NCI-H2029 treated with DMSO at 0.1 percent for 48 hours (cell line): ENCODE data around the gene OTOG.

Experiments
- DNase-seq: peaks from one replicate; lab custom pipeline; 2025; lab: John Stamatoyannopoulos, UW

OTOG gene

DNA sequence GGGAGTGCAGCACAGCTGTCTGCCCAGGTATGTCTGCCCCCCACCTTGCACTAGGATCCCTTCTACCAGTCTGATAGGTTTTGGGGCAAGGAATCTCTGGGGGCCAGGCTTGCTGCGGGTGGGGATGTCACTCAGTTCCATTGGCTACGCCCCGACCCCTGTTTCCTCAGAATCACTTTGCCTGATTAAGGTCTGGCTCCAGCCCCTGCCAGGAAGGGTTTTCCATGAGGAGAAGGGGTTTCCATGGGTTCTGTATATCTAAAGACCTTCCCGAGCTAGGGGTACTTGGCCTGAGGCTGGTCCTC lies 14.0 kb downstream of the OTOG start:
- no peak for DNase-seq

DNA sequence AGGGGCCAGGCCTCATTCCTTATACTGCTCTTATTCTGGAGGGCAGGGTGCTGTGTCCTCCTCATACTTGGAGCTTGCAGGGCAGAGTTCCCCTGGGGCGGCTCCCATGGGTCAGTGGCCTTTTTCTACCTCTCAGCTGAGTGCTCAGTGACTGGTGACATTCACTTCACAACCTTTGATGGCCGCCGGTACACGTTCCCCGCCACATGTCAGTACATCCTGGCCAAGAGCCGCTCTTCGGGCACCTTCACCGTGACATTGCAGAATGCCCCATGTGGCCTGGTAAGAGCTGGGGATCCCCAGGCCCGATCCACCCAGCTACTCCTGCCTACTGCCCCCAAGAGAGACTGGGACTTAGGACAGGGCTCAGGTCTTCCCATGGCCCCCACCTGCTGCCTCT lies 14.5 kb downstream of the OTOG start:
- DNase-seq: no peak

DNA sequence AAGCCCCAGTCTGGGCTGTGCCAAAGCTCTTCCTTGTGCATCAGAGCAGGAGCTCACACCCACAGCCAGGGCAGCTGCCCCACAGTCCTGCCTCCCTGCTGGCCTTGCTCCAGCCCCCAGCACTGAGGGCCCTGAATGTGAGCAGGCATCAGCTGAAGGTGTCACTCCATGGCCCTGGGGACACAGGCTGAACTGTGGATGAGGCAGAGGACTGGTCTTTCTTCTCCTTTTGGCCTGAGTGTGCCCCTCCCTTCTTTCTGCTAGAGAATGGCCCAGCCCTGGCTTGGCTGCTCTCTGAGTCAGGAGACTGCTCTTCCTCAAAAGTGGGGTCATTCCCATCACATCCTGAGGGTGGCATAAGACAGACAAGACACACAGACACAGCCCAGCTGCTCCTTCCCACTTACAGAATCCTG lies 16.2 kb downstream of the OTOG start:
- no peak for DNase-seq

DNA sequence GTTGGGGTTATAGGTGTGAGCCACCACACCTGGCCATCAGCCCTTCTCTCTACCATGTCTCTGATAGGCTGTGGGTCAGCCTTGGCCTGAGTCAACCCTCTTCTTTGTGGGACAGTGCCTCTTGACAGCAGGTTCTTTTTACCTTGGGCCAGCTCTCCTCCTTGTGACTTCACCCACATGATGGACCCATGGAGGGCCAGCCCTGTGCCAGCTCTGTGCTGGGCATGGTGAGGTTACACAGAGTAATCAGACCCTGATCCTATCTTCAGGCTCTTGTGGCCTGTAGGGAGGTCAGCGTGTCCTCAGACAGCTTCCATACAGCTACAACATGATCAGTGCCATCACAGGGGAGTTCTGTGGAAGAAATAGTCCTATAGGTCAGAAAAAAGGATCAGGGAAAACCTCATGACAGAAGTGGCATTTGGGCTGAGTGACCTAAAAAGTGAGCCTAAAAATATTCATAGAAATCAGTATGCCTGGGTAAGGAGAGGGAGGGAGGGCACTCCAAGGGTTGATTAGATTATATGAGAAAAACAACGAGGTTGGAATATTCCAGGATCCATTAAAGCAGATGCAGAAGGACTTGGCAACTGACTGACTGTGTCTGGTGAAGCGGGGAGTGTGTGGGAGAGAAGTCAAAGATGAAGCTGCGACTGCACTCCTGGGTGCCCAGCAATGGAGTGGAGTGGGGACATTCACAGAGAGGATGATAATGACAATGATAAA lies 17.1 kb downstream of the OTOG start:
- DNase-seq: no peak

DNA sequence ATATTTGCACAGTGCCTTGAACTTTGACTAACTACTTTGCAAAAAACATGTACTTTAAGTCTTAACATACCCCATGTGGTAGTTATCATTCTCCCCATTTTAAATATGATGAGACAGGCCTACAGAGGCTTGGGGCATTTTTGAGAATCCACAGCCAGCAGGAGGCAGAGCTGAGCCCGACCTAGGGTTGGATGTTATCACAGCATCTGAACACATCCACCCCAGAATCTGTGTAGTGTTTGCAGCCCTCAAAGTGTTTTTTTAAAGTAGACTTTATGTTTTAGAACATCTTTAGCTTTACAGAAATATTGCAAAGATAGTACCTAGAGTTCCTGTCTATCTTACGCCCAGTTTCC lies 17.6 kb downstream of the OTOG start:
- DNase-seq: no peak

DNA sequence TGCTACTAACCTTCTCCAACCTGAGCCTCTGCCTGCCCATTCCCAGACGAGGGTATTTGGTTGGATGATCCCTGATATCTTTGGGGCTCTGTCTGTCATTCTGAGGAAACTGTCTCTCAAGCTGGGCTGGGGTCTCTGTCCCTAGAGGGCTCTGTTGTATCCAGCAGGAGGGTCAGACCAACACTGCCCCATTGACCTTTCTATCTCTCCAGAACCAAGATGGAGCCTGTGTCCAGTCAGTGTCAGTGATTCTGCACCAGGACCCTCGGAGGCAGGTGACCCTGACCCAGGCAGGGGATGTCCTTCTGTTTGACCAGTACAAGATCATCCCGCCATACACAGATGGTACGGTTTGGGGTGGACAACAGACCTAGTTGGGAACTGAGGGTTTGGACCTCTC lies 21.9 kb downstream of the OTOG start:
- DNase-seq: no peak

DNA sequence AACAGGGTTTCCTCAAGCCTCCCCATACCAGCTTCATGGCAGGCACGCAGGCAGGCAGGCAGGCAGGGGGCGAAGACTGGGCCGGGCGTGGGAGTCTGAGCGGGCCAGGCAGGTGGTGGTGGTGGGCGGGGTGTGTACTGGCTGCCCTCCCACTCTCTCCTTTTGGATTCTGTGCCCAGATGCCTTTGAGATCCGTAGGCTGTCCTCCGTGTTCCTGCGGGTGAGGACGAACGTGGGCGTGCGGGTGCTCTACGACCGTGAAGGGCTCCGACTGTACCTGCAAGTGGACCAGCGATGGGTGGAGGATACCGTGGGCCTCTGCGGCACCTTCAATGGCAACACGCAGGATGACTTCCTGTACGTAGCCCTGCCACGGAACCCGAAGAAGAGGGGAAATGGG lies 23.0 kb downstream of the OTOG start:
- no peak for DNase-seq

DNA sequence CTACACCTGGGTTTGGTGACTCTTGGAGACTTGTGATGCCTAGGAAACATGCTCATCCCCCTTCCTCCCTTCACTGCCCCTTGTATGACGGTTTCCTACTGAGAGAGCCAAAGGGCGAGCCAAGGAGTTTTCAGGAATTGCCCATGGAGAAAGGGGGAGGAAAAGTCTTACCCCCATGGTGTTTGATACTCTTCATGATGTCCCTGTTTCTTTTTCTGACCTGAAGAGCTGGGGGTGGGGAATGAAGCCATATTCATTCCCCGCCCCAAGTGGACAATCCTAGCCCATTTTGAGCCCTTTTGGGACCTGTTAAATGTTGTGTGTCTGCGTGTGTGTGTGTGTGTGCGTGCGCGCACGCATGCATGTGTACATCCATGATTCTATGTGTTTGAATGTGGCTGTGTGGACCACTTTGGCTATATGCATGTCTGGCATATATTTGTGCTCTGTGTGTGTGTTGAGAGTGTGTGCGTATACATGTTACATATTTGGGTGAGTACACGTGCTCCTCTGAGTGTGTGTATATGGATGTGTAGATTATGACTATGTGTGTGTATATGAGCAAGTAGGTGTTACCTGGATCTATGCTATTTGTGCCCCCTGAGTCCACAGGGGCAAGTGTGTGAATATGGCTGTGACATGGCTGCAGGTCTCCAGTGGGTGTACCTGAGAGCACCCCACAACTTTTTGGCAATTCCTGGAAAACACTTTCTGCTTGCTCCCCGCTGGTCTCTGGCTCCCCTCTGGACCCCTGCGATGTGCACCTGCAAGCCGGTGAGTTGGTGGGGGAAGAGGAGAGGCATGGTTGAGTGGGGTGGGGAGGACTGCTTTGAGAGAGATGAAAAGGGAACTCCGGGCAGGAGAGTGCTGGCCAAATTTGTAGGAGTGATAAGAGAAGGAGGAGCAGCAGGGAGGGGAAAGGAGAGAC lies 24.6 kb downstream of the OTOG start:
- DNase-seq: no peak

DNA sequence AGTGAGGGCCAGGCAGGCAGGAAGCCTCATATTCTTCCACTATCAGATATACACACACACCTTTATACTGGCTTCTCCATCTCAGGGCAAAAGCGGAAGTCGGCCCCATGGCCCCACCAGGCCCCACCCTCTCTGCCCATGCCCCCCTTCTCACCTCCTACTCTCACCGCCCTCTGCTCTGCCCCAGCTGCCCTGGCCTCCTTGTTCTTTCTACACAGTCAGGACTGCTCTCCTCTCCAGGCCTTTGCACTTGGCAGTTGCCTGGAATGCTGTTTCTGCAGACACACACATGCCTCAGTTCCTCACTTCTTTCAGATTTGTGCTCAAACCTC lies 25.3 kb downstream of the OTOG start:
- DNase-seq: no peak

DNA sequence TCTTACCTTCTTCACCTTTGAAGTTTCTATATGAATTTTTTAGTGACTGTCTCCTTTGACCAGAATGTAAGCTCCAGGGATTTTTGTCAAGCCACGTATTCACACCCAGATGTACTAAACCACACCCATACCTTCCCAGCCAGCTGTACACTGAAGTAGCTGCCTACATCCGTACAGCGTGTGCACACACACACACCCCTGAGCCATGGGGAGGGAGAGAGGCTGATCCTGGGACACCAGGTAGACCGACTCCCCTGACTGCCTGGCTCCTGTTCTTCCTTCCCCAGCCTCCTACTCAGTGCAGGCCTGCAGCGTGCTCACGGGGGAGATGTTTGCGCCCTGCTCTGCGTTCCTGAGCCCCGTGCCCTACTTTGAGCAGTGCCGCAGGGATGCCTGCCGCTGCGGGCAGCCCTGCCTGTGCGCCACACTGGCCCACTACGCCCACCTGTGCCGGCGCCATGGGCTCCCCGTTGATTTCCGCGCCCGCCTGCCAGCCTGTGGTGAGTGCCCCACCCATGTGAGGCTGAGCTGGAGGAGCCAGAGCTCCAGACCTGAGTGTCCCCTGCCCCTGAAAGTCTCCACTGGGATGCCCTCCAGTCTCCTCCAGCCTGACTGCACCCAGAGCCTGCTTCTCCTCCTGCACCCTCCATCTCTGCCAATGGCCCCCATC lies 25.9 kb downstream of the OTOG start:
- no peak for DNase-seq

DNA sequence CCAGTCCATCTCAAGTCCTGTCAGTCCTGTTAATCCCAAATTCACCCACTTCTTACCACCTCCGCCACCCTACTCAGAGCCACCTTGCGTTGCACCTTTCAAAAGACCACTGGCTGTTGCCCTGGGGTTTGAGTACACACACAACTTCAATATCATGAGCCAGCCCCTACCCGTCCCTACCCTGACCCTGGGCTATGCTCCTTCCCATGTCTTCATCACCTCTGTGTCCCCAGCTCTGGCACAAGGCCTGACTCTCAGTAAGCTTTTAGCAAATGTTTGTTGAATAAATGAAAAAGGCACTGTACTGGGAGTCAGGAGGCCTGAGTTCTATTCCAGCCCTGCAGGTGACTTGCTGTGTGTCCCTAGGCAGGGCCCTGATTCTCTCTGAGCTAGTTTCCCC lies 26.5 kb downstream of the OTOG start:
- no peak for DNase-seq

DNA sequence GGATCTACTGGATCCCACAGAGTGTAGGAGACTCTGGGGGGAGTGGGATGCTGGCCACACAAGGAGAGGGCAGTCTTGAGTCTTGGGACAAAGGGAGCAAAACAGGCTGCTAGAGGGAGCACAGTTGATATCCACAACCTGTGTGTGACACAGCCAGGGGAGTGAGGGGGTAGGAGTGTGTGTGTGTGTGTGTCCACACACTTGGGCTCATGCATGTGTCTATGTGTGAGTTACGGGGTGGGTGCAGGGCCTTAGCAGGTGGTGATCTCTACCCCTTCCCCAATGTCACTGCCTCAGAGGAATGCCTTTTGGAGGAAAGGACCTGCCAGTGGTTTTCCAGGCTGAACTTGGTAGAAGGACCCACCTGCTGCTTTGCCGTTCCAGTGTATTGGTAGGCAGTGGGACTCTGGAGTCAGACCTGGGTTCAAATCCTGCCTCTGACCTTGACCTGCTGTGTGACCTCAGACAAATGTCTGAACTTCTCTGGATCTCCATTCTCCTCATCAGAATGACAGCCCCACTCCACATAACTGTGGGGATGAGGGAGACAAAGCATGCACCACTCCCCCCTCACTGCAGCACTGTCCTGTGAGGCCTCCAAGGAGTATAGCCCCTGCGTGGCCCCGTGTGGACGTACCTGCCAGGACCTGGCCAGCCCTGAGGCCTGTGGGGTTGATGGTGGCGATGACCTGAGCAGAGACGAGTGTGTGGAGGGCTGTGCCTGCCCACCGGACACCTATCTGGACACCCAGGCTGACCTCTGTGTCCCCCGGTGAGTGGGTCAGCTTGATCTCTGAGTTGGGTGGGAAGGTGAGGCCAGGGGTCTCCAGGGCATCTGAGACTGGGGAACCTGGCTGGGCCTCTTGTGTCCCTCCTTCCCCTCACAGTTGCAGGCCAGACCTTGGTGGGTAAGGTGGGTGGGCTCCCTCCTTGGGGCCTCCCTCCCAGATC lies 27.4 kb downstream of the OTOG start:
- DNase-seq: no peak

DNA sequence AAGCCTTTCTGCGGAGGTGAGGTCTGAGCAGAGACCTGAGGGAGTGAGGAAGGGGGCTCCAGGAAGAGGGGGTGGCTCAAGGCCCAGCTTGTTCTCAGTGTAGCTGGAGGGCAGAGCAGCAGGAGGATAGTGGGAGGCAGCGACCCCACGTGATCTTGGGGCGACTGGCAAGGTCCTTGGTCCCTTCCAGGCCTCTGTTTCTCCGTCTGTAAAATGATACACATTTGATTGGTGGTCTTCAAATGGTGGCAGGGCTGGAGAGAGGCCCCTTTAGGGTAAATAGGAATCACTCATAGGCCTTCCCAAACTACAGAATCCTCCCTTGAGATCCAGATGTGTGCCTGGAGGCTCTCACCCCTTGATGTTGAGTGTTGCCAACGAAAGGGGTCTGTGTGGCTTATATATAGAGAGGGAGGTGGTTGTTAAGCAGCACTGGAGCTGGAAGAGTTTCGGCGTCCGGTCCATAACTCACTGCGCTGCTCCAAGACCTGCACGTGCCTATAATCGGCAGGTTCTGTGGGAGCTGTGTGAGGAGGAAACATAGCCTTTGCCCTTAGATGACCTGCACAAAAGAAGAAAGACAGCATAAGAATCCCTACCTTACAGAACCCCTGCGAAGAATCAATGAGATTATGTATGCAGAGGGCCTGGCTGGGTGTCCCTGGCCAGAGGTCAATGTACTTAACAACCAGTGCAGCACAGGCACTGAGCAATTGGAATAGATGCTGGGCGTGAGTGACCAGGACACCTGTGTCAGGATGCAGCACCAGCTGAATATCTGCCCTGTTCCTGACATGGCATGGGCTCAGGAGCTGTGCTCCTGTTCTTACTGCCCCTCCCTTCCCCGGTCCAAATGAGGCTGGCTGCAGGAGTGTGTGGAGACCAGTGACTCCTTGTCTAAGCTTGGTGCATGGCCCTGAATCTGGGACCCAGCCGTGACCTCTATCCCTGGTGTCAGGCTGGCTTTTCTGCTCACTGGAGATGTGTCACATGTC lies 28.7 kb downstream of the OTOG start:
- no peak for DNase-seq

DNA sequence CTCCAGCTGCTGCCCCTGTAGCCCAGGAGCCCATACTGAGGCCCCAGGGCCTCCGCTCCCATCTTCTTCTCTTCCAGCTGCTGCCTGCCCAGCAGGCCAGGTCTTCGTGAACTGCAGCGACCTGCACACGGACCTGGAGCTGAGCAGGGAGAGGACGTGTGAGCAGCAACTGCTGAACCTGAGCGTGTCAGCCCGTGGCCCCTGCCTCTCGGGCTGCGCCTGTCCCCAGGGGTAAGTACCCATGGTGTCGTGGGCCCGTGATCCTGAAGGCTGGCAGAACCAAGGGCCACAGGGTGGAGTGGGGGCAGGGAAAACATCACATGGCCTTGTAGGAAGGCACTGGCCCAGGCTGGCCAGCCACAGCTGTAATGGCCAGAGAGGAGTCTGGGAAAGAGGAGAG lies 31.2 kb downstream of the OTOG start:
- no peak for DNase-seq

DNA sequence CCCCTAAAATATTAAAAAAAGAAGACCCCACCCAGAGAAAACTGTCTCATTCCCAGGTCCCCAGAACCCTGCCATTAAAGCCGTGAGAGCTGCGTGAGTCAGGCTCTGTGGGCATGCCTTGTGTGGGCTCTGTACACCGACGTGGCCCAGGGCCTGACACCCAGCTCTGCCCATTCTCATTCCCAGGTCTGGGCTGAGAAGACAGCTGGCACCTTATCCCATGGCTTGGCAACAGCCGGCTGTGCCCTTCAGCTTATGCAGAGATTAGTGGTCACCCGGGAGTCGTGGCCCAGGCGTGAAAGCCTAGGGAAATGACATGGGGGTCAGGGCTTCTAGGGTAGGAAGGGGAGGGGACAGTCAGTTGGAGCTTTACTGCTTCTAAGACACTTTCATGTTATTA lies 31.9 kb downstream of the OTOG start:
- no peak for DNase-seq

DNA sequence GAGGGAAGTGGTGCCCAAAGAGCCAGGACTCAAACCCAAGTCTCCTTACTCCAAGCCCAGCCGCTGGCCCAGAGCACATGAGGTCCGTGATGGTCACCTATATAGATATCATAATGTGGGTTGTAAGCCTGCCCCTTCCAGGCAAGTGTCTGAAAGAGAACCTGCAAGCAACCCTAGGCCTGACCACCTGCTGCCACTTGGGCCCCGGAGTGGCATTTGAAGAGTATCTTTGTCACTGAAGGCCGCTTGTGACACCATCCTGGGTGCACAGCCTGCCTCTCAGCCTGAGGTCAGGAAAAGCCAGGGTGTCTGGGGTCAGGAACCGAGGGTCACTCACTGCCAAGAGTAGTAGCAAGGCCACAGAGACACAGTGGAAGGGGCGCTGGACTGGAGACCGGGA lies 32.4 kb downstream of the OTOG start:
- no peak for DNase-seq

DNA sequence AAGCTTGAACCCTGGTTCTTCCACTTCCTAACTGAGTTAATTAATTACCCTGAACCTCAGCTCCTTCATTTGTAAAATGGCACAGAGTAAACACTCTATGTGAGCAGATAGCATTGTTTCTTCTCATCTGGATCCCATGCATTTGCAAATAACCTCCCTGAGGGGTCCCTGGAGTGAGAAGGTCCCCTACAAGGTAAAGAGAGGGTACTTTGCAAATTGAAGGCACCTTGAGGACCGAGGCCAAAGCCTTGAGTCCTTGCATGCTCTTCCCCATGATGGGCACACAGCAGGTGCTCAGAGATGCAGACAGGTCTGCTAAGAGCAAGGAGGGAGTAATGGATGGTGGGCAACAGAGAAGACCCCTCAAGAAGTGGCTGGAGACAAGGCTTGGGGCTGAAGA lies 33.2 kb downstream of the OTOG start:
- DNase-seq: no peak

DNA sequence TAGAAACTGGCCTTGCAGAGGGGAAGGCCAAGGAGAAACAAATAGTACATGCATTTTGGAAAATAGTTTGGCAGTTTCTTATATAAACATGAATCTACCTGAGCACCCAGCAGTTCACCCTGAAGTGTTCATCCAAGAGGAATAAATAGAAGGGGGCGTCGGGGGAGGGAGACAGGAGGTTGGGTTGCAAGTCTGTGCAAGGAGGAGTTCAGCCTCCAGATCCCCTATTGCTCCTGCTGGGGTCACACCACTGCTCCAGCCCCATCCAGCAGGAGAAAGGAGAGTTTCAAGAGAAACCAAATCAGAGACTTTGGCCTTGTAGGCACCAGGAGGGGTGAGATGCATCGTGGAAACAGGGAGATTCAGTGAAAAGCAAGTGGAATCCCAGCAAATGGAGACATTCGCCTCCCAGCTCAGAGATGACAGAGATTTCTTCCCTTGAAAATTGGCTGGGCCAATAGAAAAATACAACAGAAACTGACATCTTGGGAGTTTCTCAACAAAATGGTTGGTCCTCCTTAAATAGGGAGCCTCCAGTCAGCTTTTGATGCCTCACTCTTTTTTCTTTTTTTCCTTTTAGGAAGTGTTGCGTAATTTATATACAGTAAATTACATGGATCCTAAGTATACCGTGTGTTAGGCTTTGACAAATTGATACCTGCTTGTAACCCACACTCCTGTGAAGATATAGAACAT lies 34.1 kb downstream of the OTOG start:
- DNase-seq: no peak

DNA sequence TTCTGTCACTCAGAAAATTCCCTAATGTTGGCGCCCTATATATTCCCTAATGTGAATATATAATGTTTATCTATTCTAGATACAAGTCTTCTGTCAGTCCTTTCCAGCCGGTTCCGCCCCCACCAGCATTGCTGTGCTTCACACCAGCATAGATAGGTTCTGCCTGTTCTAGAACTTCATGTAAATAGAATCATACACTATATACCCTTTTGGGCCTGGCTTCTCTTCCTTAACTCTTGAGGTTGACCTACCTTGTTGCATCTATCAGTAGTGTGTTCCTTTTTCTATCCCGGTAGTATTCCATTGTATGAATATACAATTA lies 34.6 kb downstream of the OTOG start:
- DNase-seq: no peak

DNA sequence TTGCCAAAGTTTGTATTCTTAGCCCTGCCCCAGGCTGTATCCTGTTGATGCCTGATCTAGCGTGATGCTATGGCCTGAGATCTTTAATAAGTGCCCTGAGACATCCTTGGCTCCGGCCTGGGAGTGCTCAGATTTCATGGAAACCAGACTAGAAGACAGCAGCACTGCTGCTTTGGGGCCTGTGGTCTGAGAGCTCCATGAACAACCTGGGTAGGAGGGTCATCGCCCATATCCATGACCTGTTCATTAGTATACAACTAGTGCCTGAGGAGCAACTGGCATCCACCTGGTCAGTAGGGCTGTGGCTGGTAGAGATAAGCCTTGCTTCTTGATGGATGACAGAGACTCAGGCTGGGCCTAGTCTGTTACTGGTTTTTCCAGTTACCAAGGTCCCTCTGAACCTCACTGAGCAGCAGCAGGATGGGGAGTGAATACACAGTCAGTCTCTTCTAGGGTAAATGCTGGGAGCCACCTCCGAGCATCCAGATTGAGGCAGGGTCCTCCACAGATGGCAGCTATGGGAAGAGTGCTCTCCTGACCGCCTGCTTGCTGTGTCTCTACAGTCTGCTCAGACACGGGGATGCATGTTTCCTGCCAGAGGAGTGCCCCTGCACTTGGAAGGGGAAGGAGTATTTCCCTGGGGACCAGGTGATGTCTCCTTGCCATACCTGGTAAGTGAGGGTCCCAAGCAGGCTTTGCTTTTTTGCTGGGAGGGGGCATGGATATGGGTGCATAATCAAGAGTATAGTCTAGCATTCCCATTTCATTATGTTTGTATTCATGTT lies 39.0 kb downstream of the OTOG start:
- no peak for DNase-seq
